Stimulated activated effector memory CD8-positive, alpha-beta T cell treated with anti-CD3 and anti-CD28 coated beads, Interleukin-12 subunit alpha, Interleukin-12 subunit beta, amount 100 ng/mL, for 72 hours (primary cell): Measurements from ENCODE around the gene DNMT3A.

Experiments used
- ATAC-seq: fragments of 150-1000 bp; cut with Tn5 transposase; 2 replicates; pipeline ENCODE4 v1.10.0; 2021
- DNase-seq, 2 donors: peaks; one replicate each; pipeline ENCODE4 v3.0.0; 2021 to 2022; ENCODE audit warnings: low spot score in 2 of 2
- H3K27ac Mint-ChIP-seq: one replicate; pipeline ENCODE4 v1.8.0; 2022; ENCODE audit warnings: mild to moderate bottlenecking, mixed read lengths
- H3K36me3 Mint-ChIP-seq: one replicate; pipeline ENCODE4 v1.8.0; 2022; ENCODE audit warnings: mild to moderate bottlenecking, mixed read lengths
- H3K4me1 Mint-ChIP-seq: one replicate; pipeline ENCODE4 v1.8.0; 2022; ENCODE audit warnings: mixed read lengths
- H3K4me3 Mint-ChIP-seq: one replicate; pipeline ENCODE4 v1.8.0; 2022; ENCODE audit warnings: mild to moderate bottlenecking, mixed read lengths
- H3K9me3 Mint-ChIP-seq: one replicate; pipeline ENCODE4 v1.8.0; 2022; ENCODE audit warnings: mixed read lengths

Gene DNMT3A

GRCh38 chr2:25233916-25234605, 107.7 kb downstream of the DNMT3A start:
- H3K27ac Mint-ChIP-seq, result peak overlapping the region; percentile 34
- H3K9me3 Mint-ChIP-seq, result no peaks in the 10 kb centered on the region
- H3K4me3 Mint-ChIP-seq, result no peak overlapping the region
- H3K36me3 Mint-ChIP-seq, result peaks cover 86% of the 10 kb centered on the region
- H3K4me1 Mint-ChIP-seq, result peaks cover 4% of the 10 kb centered on the region
- ATAC-seq (no peak), DNase-seq (no peak)

DNA sequence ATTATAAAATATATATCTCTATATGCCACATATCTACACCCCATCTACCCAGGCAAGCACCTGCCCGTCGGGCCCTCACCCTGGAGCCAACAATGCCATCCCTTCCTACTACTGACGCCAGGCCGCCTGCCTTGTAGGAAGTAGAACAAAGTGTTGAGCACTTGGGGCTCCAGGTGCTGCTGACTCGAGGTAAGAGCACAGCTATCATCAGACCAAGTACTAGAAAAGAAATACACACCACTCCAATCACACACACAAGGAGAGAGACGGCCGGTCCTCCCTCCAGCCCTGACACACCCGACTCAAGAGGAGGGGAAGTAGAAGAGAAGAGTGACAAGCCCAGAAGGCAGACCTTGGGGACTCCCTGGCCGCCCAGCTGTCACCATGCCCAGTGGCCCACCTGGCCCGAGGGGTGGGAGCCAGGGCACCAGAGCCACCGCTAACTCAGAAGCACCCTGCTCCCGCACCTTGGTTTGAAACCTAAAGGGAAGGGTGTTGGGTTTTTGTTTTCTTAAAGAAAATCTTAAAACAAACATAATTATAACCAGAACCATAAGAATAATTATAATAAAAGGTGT, 109.4 kb downstream of the DNMT3A start:
- Mint-ChIP-seq H3K36me3 (peaks cover 75% of the 10 kb centered on the region), H3K4me3 (no peak overlapping the region), H3K4me1 (peaks cover 11% of the 10 kb centered on the region), H3K9me3 (no peaks in the 10 kb centered on the region), H3K27ac (peak overlapping the region; percentile 11)
- ATAC-seq, result no peak
- DNase-seq, result no peak

- Mint-ChIP-seq H3K9me3 (no peaks in the 10 kb centered on the region), H3K36me3 (peaks cover 63% of the 10 kb centered on the region), H3K27ac (no peak overlapping the region), H3K4me3 (no peak overlapping the region), H3K4me1 (peaks cover 17% of the 10 kb centered on the region)
- ATAC-seq, result no peak
- no peak for DNase-seq
These were observed 110.8 kb downstream of the DNMT3A start for GRCh38 chr2:25230948-25231311.

GRCh38 chr2:25230198-25230947, 111.4 kb downstream of the DNMT3A start:
- peak overlapping the region; percentile 84 for H3K27ac Mint-ChIP-seq
- no peak for ATAC-seq
- H3K4me1 Mint-ChIP-seq, result peaks cover 17% of the 10 kb centered on the region
- DNase-seq, result no peak
- no peaks in the 10 kb centered on the region for H3K9me3 Mint-ChIP-seq
- no peak overlapping the region for H3K4me3 Mint-ChIP-seq
- H3K36me3 Mint-ChIP-seq, result peaks cover 57% of the 10 kb centered on the region

DNA sequence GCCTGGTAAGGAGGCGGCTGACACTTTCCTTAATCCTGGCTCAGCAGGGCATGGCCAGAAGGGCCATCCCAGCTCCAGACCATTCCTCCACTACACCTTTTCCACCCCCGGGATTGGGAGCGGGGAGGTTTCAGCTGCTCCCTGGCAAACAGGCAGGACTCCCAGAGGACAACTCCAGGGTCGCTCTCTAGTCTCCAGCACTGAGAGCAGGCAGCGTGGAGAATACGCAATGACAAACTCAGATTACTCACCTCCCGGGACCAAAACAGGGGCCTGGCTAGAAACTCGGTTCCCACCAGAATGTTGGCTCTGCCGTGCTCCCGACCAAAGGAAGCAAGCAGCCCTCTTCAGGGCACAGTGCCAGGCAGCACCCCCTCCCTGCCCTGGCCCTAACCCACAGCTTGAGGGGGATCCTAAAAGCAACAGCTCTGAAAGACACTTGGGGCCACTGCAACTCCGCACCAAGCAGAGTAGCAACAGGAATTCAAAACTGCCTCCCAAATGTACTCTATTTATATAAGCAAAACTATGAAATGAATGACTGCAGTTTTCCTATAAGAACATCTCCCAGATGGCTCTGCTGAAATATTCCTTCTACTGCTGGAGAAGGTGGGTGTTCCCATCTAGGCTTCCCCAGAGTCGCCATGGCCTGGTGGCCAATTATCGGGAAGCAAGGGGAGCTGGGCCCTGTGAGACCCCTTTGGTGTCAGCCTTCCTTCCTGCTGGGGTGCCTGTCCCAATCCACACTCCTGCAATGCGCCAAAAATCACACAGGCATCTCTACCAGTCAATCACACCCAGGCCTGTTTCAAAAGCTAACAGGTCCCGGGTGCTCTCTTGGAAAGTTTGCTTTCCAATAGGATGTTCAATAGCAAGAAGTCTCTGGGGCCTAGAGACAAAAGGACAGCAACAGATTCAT, 112.2 kb downstream of the DNMT3A start:
- Mint-ChIP-seq H3K9me3 (no peaks in the 10 kb centered on the region), H3K36me3 (peaks cover 49% of the 10 kb centered on the region), H3K4me3 (no peak overlapping the region), H3K27ac (peak overlapping the region; percentile 84), H3K4me1 (peaks cover 17% of the 10 kb centered on the region)
- ATAC-seq (no peak), DNase-seq (no peak)

GRCh38 chr2:25228848-25229278, 112.9 kb downstream of the DNMT3A start:
- Mint-ChIP-seq H3K4me3 (no peak overlapping the region), H3K27ac (peak overlapping the region; percentile 84), H3K9me3 (no peaks in the 10 kb centered on the region), H3K36me3 (peaks cover 42% of the 10 kb centered on the region), H3K4me1 (peaks cover 17% of the 10 kb centered on the region)
- DNase-seq, result no peak
- ATAC-seq, result peak; percentile 20

DNA sequence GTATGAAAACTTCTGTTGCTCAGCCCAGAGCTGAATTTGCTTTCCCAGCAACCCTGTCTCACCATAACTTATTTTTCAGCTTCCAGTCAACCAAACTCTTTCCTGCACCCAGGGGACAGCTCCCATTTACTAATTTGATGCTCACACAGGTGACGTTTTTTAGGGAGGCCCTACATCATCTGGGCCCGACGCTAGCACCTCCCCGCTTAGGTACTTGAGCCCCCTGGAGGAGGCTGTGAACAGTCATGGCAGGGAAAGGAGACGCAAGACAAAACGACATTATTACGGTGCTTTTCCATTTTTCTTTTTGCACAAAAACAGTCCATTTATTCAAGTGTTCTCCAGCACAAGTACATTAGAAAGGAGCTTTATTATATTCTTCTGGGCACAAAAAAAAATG, 114.1 kb downstream of the DNMT3A start:
- ATAC-seq, result no peak
- Mint-ChIP-seq H3K27ac (no peak overlapping the region), H3K9me3 (no peaks in the 10 kb centered on the region), H3K4me3 (no peak overlapping the region), H3K36me3 (peaks cover 29% of the 10 kb centered on the region), H3K4me1 (peaks cover 17% of the 10 kb centered on the region)
- no peak for DNase-seq

GRCh38 chr2:25226827-25227226, 114.9 kb downstream of the DNMT3A start:
- H3K36me3 Mint-ChIP-seq, result peaks cover 22% of the 10 kb centered on the region
- H3K4me3 Mint-ChIP-seq, result no peak overlapping the region
- no peak overlapping the region for H3K27ac Mint-ChIP-seq
- no peaks in the 10 kb centered on the region for H3K9me3 Mint-ChIP-seq
- no peak for ATAC-seq
- peaks cover 17% of the 10 kb centered on the region for H3K4me1 Mint-ChIP-seq
- DNase-seq, result no peak

DNA sequence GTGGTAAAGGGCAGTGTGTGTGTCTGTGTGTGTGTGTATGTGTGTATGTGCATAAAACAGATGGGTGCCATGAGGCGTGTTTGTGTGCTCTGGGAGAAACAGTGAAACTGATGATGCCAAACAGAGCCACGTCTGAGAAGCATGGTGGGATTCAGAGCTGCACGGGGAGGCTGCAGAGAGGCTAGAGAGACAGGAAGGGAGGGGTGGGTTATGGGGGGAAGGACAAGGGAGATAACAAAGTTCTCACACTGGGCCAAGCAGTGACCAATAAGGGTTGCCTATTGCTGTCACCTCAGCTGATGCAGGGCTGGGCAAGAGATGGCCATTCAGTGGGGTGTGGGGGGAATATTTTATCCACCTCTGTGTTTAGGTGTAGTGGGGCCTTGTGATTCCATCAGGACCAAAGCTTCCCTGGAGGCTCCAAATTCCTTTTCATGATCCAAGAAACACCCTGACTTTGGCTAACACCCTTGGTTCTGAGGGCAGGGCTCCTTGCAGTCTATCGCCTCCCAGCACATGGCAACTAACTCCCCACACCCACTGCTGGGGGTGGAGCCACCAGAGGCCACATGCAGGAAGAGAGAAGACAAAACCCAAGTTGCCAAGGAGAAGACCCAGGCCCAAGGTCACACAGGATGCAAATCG, 119.1 kb downstream of the DNMT3A start:
- DNase-seq (no peak), ATAC-seq (no peak)
- Mint-ChIP-seq H3K36me3 (peaks cover 4% of the 10 kb centered on the region), H3K27ac (peak overlapping the region; percentile 56), H3K9me3 (no peaks in the 10 kb centered on the region), H3K4me3 (no peak overlapping the region), H3K4me1 (peaks cover 8% of the 10 kb centered on the region)

- no peak for ATAC-seq
- peaks cover under 1% of the 10 kb centered on the region for H3K4me1 Mint-ChIP-seq
- DNase-seq, result no peak
- H3K27ac Mint-ChIP-seq, result peak overlapping the region; percentile 56
- no peaks in the 10 kb centered on the region for H3K9me3 Mint-ChIP-seq
- no peaks in the 10 kb centered on the region for H3K36me3 Mint-ChIP-seq
- H3K4me3 Mint-ChIP-seq, result no peak overlapping the region
These were observed 120.1 kb downstream of the DNMT3A start for GRCh38 chr2:25221579-25221978.

DNA sequence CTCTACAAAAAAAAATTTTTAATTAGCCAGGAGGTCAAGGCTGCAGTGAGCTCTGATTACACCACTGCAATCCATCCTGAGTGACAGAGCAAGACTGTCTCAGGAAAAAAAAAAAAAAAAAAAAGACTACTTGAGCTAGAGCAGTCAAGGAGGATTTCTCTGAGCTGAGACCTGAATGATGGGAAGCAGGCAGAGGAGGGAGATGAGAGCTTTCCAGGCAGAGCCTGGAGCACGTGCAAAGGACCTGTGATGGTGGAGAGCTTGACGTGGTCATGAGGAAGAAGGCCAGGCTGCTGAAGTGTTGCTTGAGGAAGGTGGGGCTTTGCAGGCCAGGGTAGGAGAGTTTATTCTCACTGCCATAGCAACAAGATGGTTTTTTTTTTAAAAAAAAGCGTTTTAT, 121.4 kb downstream of the DNMT3A start:
- H3K27ac Mint-ChIP-seq, result no peak overlapping the region
- no peaks in the 10 kb centered on the region for H3K36me3 Mint-ChIP-seq
- H3K4me3 Mint-ChIP-seq, result no peak overlapping the region
- no peaks in the 10 kb centered on the region for H3K9me3 Mint-ChIP-seq
- ATAC-seq (no peak), DNase-seq (no peak)
- peaks cover 5% of the 10 kb centered on the region for H3K4me1 Mint-ChIP-seq

DNA sequence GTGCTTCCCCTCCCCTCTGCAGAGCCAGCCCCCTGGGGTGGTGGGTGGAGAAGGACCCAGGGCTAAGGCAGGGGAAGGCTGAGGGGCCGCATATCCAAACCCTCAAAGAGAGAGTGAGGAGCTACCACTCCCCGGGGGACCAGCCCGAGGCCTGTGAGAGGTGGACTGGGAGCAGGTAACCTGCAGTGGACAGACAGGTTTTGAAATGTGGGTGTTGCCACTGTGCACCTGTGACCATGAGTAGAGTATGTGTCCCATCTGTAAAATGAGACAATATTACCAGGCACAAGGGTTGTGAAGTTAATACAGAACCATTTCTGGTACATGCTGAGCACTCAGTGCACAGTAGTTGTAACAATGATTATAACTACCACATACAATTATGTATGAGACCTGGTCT, 122.1 kb downstream of the DNMT3A start:
- ATAC-seq (no peak), DNase-seq (no peak)
- H3K27ac Mint-ChIP-seq, result no peak overlapping the region
- H3K9me3 Mint-ChIP-seq, result no peaks in the 10 kb centered on the region
- no peak overlapping the region for H3K4me3 Mint-ChIP-seq
- no peaks in the 10 kb centered on the region for H3K36me3 Mint-ChIP-seq
- peaks cover 9% of the 10 kb centered on the region for H3K4me1 Mint-ChIP-seq

- ATAC-seq, result no peak
- no peak for DNase-seq
- no peaks in the 10 kb centered on the region for H3K36me3 Mint-ChIP-seq
- no peak overlapping the region for H3K4me3 Mint-ChIP-seq
- peaks cover 9% of the 10 kb centered on the region for H3K4me1 Mint-ChIP-seq
- H3K9me3 Mint-ChIP-seq, result no peaks in the 10 kb centered on the region
- no peak overlapping the region for H3K27ac Mint-ChIP-seq
These were observed 123.6 kb downstream of the DNMT3A start for GRCh38 chr2:25218100-25218499.

DNA sequence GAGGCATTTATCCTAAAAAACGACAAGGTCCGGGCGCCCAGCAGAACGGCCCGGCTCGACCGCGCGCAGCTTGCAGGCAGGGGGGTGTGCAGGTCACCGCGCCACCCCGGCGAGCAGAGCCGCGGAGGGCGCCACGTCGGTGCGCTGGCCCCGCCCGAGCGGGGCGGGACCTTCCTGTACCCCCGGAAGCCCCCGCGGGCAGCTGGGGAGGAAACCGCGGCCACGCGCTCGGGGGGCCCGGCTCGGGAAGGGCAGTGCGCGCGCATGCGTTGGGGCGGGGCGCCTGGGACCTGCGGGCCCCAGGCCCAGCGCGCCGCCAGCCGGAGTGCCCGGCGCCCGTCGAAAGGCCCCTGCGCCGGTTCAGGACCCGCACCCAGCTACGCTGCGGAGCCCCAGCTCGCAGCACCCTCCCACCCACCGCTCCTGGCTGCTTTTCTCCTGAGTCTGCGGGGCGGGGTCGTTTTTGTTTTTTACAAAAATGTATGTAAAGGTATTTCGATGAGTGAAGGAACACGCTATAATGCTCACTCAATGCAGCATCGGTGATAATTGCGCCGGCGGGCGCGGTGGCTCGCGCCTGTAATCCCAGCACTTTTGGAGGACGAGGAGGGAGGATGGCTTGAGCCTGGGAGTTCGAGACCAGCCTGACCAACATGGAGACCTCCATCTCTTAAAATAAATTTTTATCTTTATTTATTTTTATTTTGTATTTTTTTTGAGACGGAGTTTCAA, 125.6 kb downstream of the DNMT3A start:
- Mint-ChIP-seq H3K27ac (peak overlapping the region; percentile 63), H3K9me3 (no peaks in the 10 kb centered on the region)

More for the DNA sequence above, 125.6 kb downstream of the DNMT3A start:
- peak; percentile 87 to 95 for DNase-seq
- peak overlapping the region; percentile 65 for H3K4me3 Mint-ChIP-seq
- H3K4me1 Mint-ChIP-seq, result peaks cover 9% of the 10 kb centered on the region
- no peaks in the 10 kb centered on the region for H3K36me3 Mint-ChIP-seq
- peak; percentile 95 for ATAC-seq
